ENCODE results near the gene ZSWIM2. TPM values are rescaled to one million over a fixed set of nuclear protein-coding genes. Genes with fewer than 3 reads are reported as not detected.
"Not testable (repeated sequence)": the region's sequence is repeated elsewhere in the genome, so short reads cannot be mapped to it uniquely, and the experiment has no call there.

Gene ZSWIM2
- total RNA-seq, 1 donor from 2014 or later: not detected

- DNase-seq (ENCODE audit: low spot score in 2 of 2, unreplicated experiment in 2 of 2): no peak
These were observed 42.4 kb downstream of the ZSWIM2 start for GRCh38 chr2:186806591-186806990.

GRCh38 chr2:186798604-186799003, 50.4 kb downstream of the ZSWIM2 start:
- H3K4me1 Mint-ChIP-seq; H3K27me3 Mint-ChIP-seq (ENCODE audit: low read depth); H3K27ac Mint-ChIP-seq; H3K36me3 Mint-ChIP-seq; DNase-seq (ENCODE audit: low spot score in 2 of 2, unreplicated experiment in 2 of 2); H3K4me3 Mint-ChIP-seq: not testable (repeated sequence)
- H3K9me3 Mint-ChIP-seq: peaks cover 15% of the 10 kb centered on the region

More at GRCh38 chr2:186806591-186806990, 42.4 kb downstream of the ZSWIM2 start:
- TF ChIP-seq CTCF (IDR thresholded peaks at IDR 0.05; ENCODE audit: unreplicated experiment): no peak
- Mint-ChIP-seq H3K27me3 (ENCODE audit: low read depth) (no peaks in the 10 kb centered on the region), H3K9me3 (peaks cover 19% of the 10 kb centered on the region), H3K4me1 (no peaks in the 10 kb centered on the region), H3K27ac (no peak overlapping the region), H3K4me3 (no peak overlapping the region), H3K36me3 (peaks cover 2% of the 10 kb centered on the region)

- H3K27ac Mint-ChIP-seq: no peak overlapping the region
- TF ChIP-seq CTCF (IDR thresholded peaks at IDR 0.05; ENCODE audit: unreplicated experiment): no peak
- H3K4me3 Mint-ChIP-seq: no peak overlapping the region
- peaks cover 55% of the 10 kb centered on the region for H3K9me3 Mint-ChIP-seq
- no peaks in the 10 kb centered on the region for H3K27me3 Mint-ChIP-seq (ENCODE audit: low read depth)
- peaks cover 2% of the 10 kb centered on the region for H3K36me3 Mint-ChIP-seq
- no peaks in the 10 kb centered on the region for H3K4me1 Mint-ChIP-seq
- no peak for DNase-seq (ENCODE audit: low spot score in 2 of 2, unreplicated experiment in 2 of 2)
These were observed 64.0 kb downstream of the ZSWIM2 start for GRCh38 chr2:186784930-186785329.

- Mint-ChIP-seq H3K4me1 (no peaks in the 10 kb centered on the region), H3K9me3 (peaks cover 47% of the 10 kb centered on the region), H3K27ac (no peak overlapping the region), H3K36me3 (peaks cover 2% of the 10 kb centered on the region), H3K27me3 (ENCODE audit: low read depth) (no peaks in the 10 kb centered on the region), H3K4me3 (no peak overlapping the region)
- no peak for DNase-seq (ENCODE audit: low spot score in 2 of 2, unreplicated experiment in 2 of 2)
- no peak for TF ChIP-seq CTCF (IDR thresholded peaks at IDR 0.05; ENCODE audit: unreplicated experiment)
These were observed 65.7 kb downstream of the ZSWIM2 start for GRCh38 chr2:186783254-186783653.

- Mint-ChIP-seq H3K9me3 (peaks cover 33% of the 10 kb centered on the region), H3K4me3 (no peak overlapping the region), H3K4me1 (no peaks in the 10 kb centered on the region), H3K27ac (no peak overlapping the region), H3K27me3 (ENCODE audit: low read depth) (no peaks in the 10 kb centered on the region), H3K36me3 (peaks cover 2% of the 10 kb centered on the region)
- no peak for TF ChIP-seq CTCF (IDR thresholded peaks at IDR 0.05; ENCODE audit: unreplicated experiment)
- DNase-seq (ENCODE audit: low spot score in 2 of 2, unreplicated experiment in 2 of 2): no peak
These were observed 68.2 kb downstream of the ZSWIM2 start for GRCh38 chr2:186780701-186781316.

Other genes with a start within 250 kb of the ZSWIM2 start
- gene FAM171B, start 155.1 kb downstream of the ZSWIM2 start, total RNA-seq: 17.2 to 21.4 TPM (median 19.7 TPM) in 3 replicates